Breast epithelium (tissue), 4 donors: ENCODE measurements around the gene PRKAR1B. TPM values are rescaled to one million over a fixed set of nuclear protein-coding genes. Genes with fewer than 3 reads are reported as not detected.

Source experiments
- DNase-seq, 2 donors: peaks; one replicate each; pipeline ENCODE4 v3.0.0-alpha.2; 2019; ENCODE audit warnings: low spot score in 2 of 2
- H3K27ac ChIP-seq, 2 donors: fragments of 200-600 bp; sonication (generic) in 1 of 2; one replicate each; pipeline ENCODE4 v1.5.1; 2016 to 2019; ENCODE audit warnings: mild to moderate bottlenecking in 1 of 2
- H3K27me3 ChIP-seq, 2 donors: fragments of 200-600 bp; sonication (generic) in 1 of 2; one replicate each; pipeline versions ENCODE4 v1.5.1 to v1.6.0; 2017 to 2019; ENCODE audit warnings: control low read depth in 1 of 2, mild to moderate bottlenecking in 1 of 2
- H3K36me3 ChIP-seq: fragments of 200-600 bp; one replicate; pipeline ENCODE4 v1.5.1; 2019
- H3K4me1 ChIP-seq, 2 donors: fragments of 200-600 bp; sonication (generic); one replicate each; pipeline ENCODE4 v1.5.1; 2016 to 2019; ENCODE audit warnings: control low read depth in 1 of 2
- H3K4me3 ChIP-seq, 3 donors: fragments of 200-600 bp; sonication (generic); 1 replicate in 2 of 3; 2 replicates in 1 of 3; pipeline ENCODE4 v1.5.1; 2016 to 2019; ENCODE audit warnings: mild to moderate bottlenecking in 3 of 3, moderate library complexity in 2 of 3
- H3K9me3 ChIP-seq, 2 donors: fragments of 200-600 bp; sonication (generic) in 1 of 2; one replicate each; pipeline ENCODE4 v1.5.1; 2016 to 2019; ENCODE audit warnings: control low read depth in 1 of 2
- POLR2A ChIP-seq: fragments of 450-650 bp; IDR thresholded peaks from one replicate; pipeline ENCODE4 v1.6.1; 2016; ENCODE audit warnings: antibody characterized with exemption, mild to moderate bottlenecking, moderate library complexity
- POLR2AphosphoS5 ChIP-seq, 3 donors: sonication (generic); formaldehyde crosslinking; IDR thresholded peaks; one replicate each; pipeline ENCODE4 v1.6.1; 2017; ENCODE audit warnings: antibody characterized with exemption in 3 of 3
- intact Hi-C: fragments of 100-400 bp; cut with DNase I; formaldehyde crosslinking; loops from one replicate; pipeline ENCODE4 v1.15.1; 2023; ENCODE audit warnings: low total_unique reads
- total RNA-seq, 3 donors: library from RNA; depleted of rRNA; stranded (reverse); fragments of >200 nt; gene quantifications; one replicate each; pipeline ENCODE4 v1.1.0, GENCODE V29; 2016
- TF ChIP-seq, protein P1 (sequence below), 3 donors: fragments of 450-650 bp; IDR thresholded peaks; one replicate each; pipeline ENCODE4 v1.5.1; 2016 to 2017; ENCODE audit warnings: antibody characterized with exemption in 3 of 3, mild to moderate bottlenecking in 3 of 3, moderate library complexity in 3 of 3

PRKAR1B gene
- total RNA-seq, 3 donors from 2014 or later = 3.7 to 10.5 (median 7.9) TPM

DNA sequence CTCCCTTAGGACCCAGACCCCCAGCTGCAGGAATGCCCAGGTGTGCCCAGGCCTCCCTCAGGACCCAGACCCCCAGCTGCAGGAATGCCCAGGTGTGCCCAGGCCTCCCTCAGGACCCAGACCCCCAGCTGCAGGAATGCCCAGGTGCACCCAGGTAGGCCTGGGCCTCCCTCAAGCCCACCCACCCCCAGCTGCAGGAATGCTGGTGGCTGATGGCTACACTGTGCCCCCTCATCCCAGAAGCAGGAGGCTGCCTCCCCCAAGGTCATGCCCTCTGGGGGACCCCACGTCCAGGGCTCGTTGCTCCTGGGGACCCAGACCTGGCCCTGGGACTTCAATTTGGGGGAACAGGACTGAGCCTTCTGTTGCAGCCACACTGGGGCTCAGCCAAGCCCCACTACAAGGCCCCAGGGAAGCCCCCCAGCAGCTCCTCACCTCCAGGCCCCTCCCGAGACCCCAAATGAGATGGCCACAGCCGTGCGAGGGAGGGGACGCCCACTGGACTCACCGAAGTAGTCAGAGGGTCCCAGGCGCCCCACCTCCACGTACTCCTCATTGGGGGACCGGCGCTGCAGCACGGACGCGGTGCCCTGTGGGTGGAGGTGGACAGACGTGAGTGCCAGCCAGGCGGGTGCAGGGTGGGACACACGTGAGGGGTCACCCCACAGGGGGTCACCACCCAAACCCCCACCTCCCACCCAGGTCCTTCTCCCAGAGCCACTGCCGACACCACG, 176.0 kb downstream of the PRKAR1B start:
- Histone ChIP-seq H3K4me3 (no peak overlapping the region), H3K36me3 (no peaks in the 10 kb centered on the region), H3K27ac (no peak overlapping the region), H3K27me3 (no peaks in the 10 kb centered on the region), H3K9me3 (no peaks in the 10 kb centered on the region), H3K4me1 (no peaks in the 10 kb centered on the region)
- intact Hi-C loops = no loop called here
- TF ChIP-seq POLR2AphosphoS5 (IDR thresholded peaks at IDR 0.05) (no peak), POLR2A (no peak)
- TF ChIP-seq, protein P1, sequence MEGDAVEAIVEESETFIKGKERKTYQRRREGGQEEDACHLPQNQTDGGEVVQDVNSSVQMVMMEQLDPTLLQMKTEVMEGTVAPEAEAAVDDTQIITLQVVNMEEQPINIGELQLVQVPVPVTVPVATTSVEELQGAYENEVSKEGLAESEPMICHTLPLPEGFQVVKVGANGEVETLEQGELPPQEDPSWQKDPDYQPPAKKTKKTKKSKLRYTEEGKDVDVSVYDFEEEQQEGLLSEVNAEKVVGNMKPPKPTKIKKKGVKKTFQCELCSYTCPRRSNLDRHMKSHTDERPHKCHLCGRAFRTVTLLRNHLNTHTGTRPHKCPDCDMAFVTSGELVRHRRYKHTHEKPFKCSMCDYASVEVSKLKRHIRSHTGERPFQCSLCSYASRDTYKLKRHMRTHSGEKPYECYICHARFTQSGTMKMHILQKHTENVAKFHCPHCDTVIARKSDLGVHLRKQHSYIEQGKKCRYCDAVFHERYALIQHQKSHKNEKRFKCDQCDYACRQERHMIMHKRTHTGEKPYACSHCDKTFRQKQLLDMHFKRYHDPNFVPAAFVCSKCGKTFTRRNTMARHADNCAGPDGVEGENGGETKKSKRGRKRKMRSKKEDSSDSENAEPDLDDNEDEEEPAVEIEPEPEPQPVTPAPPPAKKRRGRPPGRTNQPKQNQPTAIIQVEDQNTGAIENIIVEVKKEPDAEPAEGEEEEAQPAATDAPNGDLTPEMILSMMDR (IDR thresholded peaks at IDR 0.05) = no peak
- no peak for DNase-seq

DNA sequence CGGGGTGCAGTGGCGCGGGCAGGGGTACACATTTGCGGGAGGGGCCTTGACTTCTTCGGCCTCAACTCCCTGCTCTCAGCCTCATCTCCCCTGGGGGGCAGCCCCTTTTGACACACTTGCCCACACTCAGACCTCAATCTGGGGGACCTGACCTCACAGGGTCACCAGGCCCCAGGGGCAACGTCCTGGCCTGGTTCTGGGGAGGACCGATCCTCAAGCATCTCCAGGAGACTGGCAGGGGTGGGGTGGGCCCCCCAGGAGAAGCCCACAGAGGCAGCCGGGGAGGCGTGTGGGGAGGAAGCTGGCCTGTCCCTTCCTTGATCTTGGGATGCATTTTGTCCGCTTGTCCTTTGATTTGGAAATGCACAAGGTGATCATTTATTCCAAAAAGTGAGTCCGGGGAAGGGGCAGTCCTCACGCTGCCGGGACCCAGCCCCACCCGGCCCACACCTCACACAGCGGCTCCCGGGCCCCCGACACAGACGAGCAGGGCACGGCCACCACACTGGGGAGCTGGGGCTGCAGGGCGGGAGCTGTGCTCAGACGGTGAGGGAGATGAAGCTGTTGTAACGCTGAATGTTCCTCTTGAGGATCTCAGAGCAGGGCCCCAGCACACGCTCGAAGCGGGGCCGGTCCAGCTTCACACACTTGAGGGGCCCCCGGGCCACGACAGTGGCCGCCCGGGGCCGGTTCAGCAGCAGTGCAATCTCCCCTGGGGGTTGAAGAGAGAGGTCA, 177.0 kb downstream of the PRKAR1B start:
- no peaks in the 10 kb centered on the region for H3K4me1 ChIP-seq
- no peak for DNase-seq
- H3K27ac ChIP-seq = no peak overlapping the region
- TF ChIP-seq POLR2AphosphoS5 (IDR thresholded peaks at IDR 0.05) (no peak), POLR2A (no peak)
- TF ChIP-seq, protein P1 (IDR thresholded peaks at IDR 0.05) = no peak
- H3K9me3 ChIP-seq = no peaks in the 10 kb centered on the region
- H3K27me3 ChIP-seq = no peaks in the 10 kb centered on the region
- intact Hi-C loops = no loop called here
- no peak overlapping the region for H3K4me3 ChIP-seq
- H3K36me3 ChIP-seq = no peaks in the 10 kb centered on the region

DNA sequence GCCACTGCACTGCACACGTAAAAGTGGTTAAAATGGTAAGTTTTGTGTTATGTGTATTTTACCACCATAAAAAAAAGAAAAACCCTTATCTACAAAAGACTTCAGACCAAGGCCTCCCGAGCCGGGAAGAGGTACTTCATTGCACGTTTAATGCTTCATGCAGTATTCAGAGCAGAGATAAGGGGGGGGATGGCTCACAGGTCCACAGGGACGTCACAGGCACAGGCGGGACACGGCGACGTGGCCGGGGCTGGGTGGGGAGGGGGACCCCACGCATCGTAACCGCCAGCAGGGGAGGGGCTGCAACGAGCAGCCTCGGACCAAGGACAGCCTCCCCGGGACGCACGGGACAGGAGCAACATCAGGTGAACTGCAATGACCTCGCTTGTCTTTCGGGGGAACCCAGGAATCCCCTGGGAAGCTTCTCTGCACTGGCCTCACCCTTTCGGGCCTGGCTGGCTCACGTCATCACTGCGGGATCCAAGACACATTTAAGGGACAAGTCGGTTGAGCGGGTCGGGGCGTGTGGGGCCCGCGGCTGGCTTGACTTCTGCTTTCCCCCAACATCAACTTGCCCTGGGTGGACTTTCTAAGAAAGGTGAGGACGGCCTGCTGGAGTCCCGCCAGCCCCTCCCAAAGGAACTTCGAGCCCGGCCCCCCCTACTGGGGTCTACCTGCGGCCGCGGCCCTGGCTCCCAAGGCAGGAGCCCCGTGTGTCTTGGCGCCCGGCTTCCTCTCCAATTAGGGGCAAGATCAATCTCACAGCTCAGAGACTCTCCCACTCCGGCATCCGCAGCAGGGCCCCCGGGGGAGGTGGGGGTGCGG, 177.8 kb downstream of the PRKAR1B start:
- DNase-seq = no peak
- Histone ChIP-seq H3K27ac (no peak overlapping the region), H3K27me3 (no peaks in the 10 kb centered on the region), H3K36me3 (no peaks in the 10 kb centered on the region), H3K4me1 (no peaks in the 10 kb centered on the region), H3K9me3 (no peaks in the 10 kb centered on the region), H3K4me3 (no peak overlapping the region)
- intact Hi-C loops = no loop called here
- TF ChIP-seq POLR2A (no peak), POLR2AphosphoS5 (IDR thresholded peaks at IDR 0.05) (no peak)
- TF ChIP-seq, protein P1 (IDR thresholded peaks at IDR 0.05) = no peak

DNA sequence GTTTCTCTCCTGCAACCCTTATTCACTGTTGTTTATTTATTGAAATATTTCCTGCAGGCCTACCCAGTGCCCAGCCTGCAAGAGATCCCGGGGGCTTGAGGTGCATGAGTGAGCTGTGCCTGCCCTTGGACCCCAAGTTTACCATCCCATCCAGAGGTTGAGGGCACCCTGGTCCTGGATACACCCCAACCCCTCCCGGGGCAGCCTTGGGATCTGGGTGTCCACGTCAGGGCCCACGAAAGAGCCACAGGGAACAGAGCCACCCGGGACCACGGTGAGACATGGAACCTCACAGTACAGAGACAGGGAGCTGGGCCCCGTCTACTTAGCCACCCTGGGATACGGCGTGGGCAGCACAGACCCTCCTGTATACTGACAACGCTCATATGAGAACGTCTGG, 178.7 kb downstream of the PRKAR1B start:
- no peaks in the 10 kb centered on the region for H3K4me1 ChIP-seq
- TF ChIP-seq, protein P1 (IDR thresholded peaks at IDR 0.05) = no peak
- TF ChIP-seq POLR2A (no peak), POLR2AphosphoS5 (IDR thresholded peaks at IDR 0.05) (no peak)
- no peaks in the 10 kb centered on the region for H3K9me3 ChIP-seq
- DNase-seq = no peak
- H3K27ac ChIP-seq = no peak overlapping the region
- H3K36me3 ChIP-seq = no peaks in the 10 kb centered on the region
- intact Hi-C loops = no loop called here
- no peaks in the 10 kb centered on the region for H3K27me3 ChIP-seq
- H3K4me3 ChIP-seq = no peak overlapping the region
